H1 (cell line): Measurements from ENCODE around the gene PRAME. TPM values are rescaled to one million over a fixed set of nuclear protein-coding genes. Genes with fewer than 3 reads are reported as not detected.

Experiments used
- CTCF ChIA-PET: fragments of 300-600 bp; sonication (Branson Sonifier 250); formaldehyde crosslinking; loops from one replicate; lab custom pipeline; 2021; ENCODE audit not compliant: partially characterized antibody; lab: Charles Lee
- POLR2A ChIA-PET: fragments of 300-600 bp; sonication (Branson Sonifier 250); formaldehyde crosslinking; loops from one replicate; lab custom pipeline; 2021; ENCODE audit warnings: inconsistent platforms; ENCODE audit not compliant: partially characterized antibody; lab: Charles Lee
- DNase-seq, 2 experiments: peaks; one replicate each; pipeline versions ENCODE4 v3.0.0 to v3.0.0-alpha.2; 2010 to 2022; ENCODE audit warnings: low spot score in 2 of 2, low read depth in 1 of 2, mixed read lengths in 1 of 2
- FAIRE-seq: peaks from 2 replicates; lab custom pipeline; 2011; peaks lifted over from hg19 to GRCh38; lab: Jason Lieb, UNC
- H2AFZ ChIP-seq: 2 replicates; pipeline ENCODE4 v1.8.1; 2012; ENCODE audit warnings: low read length, inconsistent platforms
- H2AK5ac ChIP-seq: 2 replicates; pipeline ENCODE4 v1.6.1; 2013; ENCODE audit warnings: low read depth, low read length
- H2BK120ac ChIP-seq: replicated peaks from 2 replicates; pipeline ENCODE3; 2013; ENCODE audit warnings: low read depth, low read length, inconsistent platforms
- H2BK12ac ChIP-seq: 2 replicates; pipeline ENCODE4 v1.6.1; 2013; ENCODE audit warnings: low read depth, low read length
- H2BK15ac ChIP-seq: 2 replicates; pipeline ENCODE4 v1.6.1; 2013; ENCODE audit warnings: low read length
- H2BK20ac ChIP-seq: 2 replicates; pipeline ENCODE4 v1.6.1; 2013; ENCODE audit warnings: low read length
- H2BK5ac ChIP-seq: 2 replicates; pipeline ENCODE4 v1.6.1; 2013; ENCODE audit warnings: low read depth, low read length
- H3K14ac ChIP-seq: 2 replicates; pipeline ENCODE4 v1.6.1; 2013; ENCODE audit warnings: inconsistent platforms; ENCODE audit not compliant: insufficient read length
- H3K18ac ChIP-seq: 2 replicates; pipeline ENCODE4 v1.6.1; 2013; ENCODE audit warnings: low read length; ENCODE audit errors: extremely low read depth
- H3K23ac ChIP-seq: 2 replicates; pipeline ENCODE4 v1.6.1; 2013; ENCODE audit warnings: inconsistent platforms; ENCODE audit not compliant: insufficient read length
- H3K23me2 ChIP-seq: 2 replicates; pipeline ENCODE4 v1.6.1; 2013; ENCODE audit warnings: low read depth, low read length
- H3K27ac ChIP-seq: 2 replicates; pipeline ENCODE4 v1.6.1; 2011; ENCODE audit warnings: low read depth, low read length, inconsistent platforms
- H3K27me3 ChIP-seq, 4 experiments: replicated peaks in 1 of 4; 1 replicate in 1 of 4; 2 replicates in 3 of 4; pipeline versions ENCODE4 v1.6.1 to v1.8.1; 2011 to 2013; ENCODE audit warnings: low read length in 3 of 4, mild to moderate bottlenecking in 3 of 4, inconsistent platforms in 2 of 4, mixed read lengths in 2 of 4, moderate library complexity in 1 of 4; ENCODE audit not compliant: control insufficient read depth in 3 of 4, insufficient read depth in 3 of 4; ENCODE audit errors: extremely low read depth in 1 of 4
- H3K36me3 ChIP-seq, 4 experiments: 2 replicates each; pipeline versions ENCODE4 v1.6.1 to v1.8.1; 2011 to 2013; ENCODE audit warnings: mild to moderate bottlenecking in 4 of 4, low read length in 3 of 4, moderate library complexity in 2 of 4, control low read depth in 1 of 4, inconsistent platforms in 1 of 4; ENCODE audit not compliant: insufficient read depth in 4 of 4, control insufficient read depth in 2 of 4
- H3K4ac ChIP-seq: replicated peaks from 2 replicates; pipeline ENCODE3; 2013; ENCODE audit warnings: low read length, low read depth, mixed read lengths, inconsistent platforms; ENCODE audit not compliant: insufficient read length
- H3K4me1 ChIP-seq, 4 experiments: replicated peaks in 1 of 4; 1 replicate in 1 of 4; 2 replicates in 3 of 4; pipeline versions ENCODE4 v1.6.1 to v1.8.1; 2011 to 2013; ENCODE audit warnings: low read length in 3 of 4, inconsistent platforms in 2 of 4, mixed read lengths in 1 of 4; ENCODE audit not compliant: insufficient read depth in 4 of 4, control insufficient read depth in 3 of 4
- H3K4me2 ChIP-seq, 2 experiments: 2 replicates each; pipeline versions ENCODE4 v1.6.1 to v1.8.1; 2011 to 2013; ENCODE audit warnings: low read depth in 2 of 2, low read length in 2 of 2, control low read depth in 1 of 2, inconsistent platforms in 1 of 2, mild to moderate bottlenecking in 1 of 2; ENCODE audit not compliant: insufficient read depth in 1 of 2
- H3K4me3 ChIP-seq, 4 experiments: fragments of 200-600, 300-600 bp in 1 of 4; sonication (generic), shearing (Covaris generic), sonication (Bioruptor Twin) in 1 of 4; 2 replicates each; pipeline versions ENCODE4 v1.5.1 to v1.8.1; 2011 to 2016; ENCODE audit warnings: low read length in 4 of 4, low read depth in 3 of 4, control low read depth in 2 of 4, inconsistent platforms in 2 of 4, mild to moderate bottlenecking in 2 of 4, mixed read lengths in 1 of 4, moderate library complexity in 1 of 4; ENCODE audit not compliant: insufficient read depth in 2 of 4; ENCODE audit errors: extremely low read depth in 1 of 4
- H3K56ac ChIP-seq: replicated peaks from 2 replicates; pipeline ENCODE3; 2013; ENCODE audit warnings: low read depth, mild to moderate bottlenecking, mixed read lengths, low read length, inconsistent platforms; ENCODE audit not compliant: insufficient read length
- H3K79me1 ChIP-seq: 2 replicates; pipeline ENCODE4 v1.6.1; 2013; ENCODE audit warnings: low read depth, low read length, control low read depth
- H3K79me2 ChIP-seq, 2 experiments: 2 replicates each; pipeline versions ENCODE4 v1.6.1 to v1.8.1; 2012 to 2013; ENCODE audit warnings: low read length in 2 of 2, mild to moderate bottlenecking in 2 of 2, inconsistent platforms in 1 of 2; ENCODE audit not compliant: insufficient read depth in 2 of 2, control insufficient read depth in 1 of 2
- H3K9ac ChIP-seq, 4 experiments: replicated peaks in 1 of 4; 1 replicate in 1 of 4; 2 replicates in 3 of 4; pipeline versions ENCODE4 v1.6.1 to v1.8.1; 2011 to 2013; ENCODE audit warnings: low read depth in 3 of 4, low read length in 3 of 4, control low read depth in 2 of 4, mild to moderate bottlenecking in 2 of 4, moderate library complexity in 2 of 4, inconsistent platforms in 1 of 4; ENCODE audit errors: extremely low read depth in 1 of 4
- H3K9me3 ChIP-seq, 2 experiments: 2 replicates each; pipeline versions ENCODE4 v1.6.1 to v1.8.1; 2012 to 2013; ENCODE audit warnings: mild to moderate bottlenecking in 2 of 2, moderate library complexity in 2 of 2, control low read depth in 1 of 2, inconsistent platforms in 1 of 2, low read depth in 1 of 2, low read length in 1 of 2, mixed read lengths in 1 of 2; ENCODE audit not compliant: insufficient read depth in 2 of 2
- H4K20me1 ChIP-seq, 2 experiments: replicated peaks in 1 of 2; 2 replicates each; pipeline versions ENCODE3 to v1.8.1; 2011 to 2013; ENCODE audit warnings: inconsistent platforms in 2 of 2, low read length in 2 of 2, mild to moderate bottlenecking in 1 of 2; ENCODE audit not compliant: insufficient read depth in 2 of 2, control insufficient read depth in 1 of 2
- H4K5ac ChIP-seq: 2 replicates; pipeline ENCODE4 v1.6.1; 2013; ENCODE audit warnings: low read length, low read depth, mixed read lengths, inconsistent platforms; ENCODE audit not compliant: insufficient read length
- H4K8ac ChIP-seq: 2 replicates; pipeline ENCODE4 v1.8.0; 2013; ENCODE audit warnings: mild to moderate bottlenecking, moderate library complexity, low read length, inconsistent platforms; ENCODE audit not compliant: insufficient read depth; ENCODE audit errors: extremely low read depth
- H4K91ac ChIP-seq: replicated peaks from 2 replicates; pipeline ENCODE3; 2013; ENCODE audit warnings: low read length, mixed read lengths, inconsistent platforms; ENCODE audit not compliant: insufficient read length
- BACH1 ChIP-seq: IDR thresholded peaks from 2 replicates; pipeline ENCODE4 v1.6.1; 2012; ENCODE audit warnings: low read length, improper control_type of control experiment
- CBX8 ChIP-seq: fragments of 300-800, 300-1000 bp; sonication (generic); IDR thresholded peaks from 2 replicates; pipeline ENCODE4 v1.7.1; 2016; ENCODE audit warnings: low read depth, low read length, borderline replicate concordance
- CHD1 ChIP-seq: IDR thresholded peaks from 2 replicates; pipeline ENCODE4 v1.6.1; 2012; ENCODE audit warnings: low read depth, low read length, improper control_type of control experiment
- CTBP2 ChIP-seq: IDR thresholded peaks from 2 replicates; pipeline ENCODE4 v1.7.0; 2011; ENCODE audit warnings: borderline replicate concordance, mild to moderate bottlenecking, moderate library complexity, mixed read lengths, low read length; ENCODE audit not compliant: insufficient read depth, insufficient read length
- EZH2 ChIP-seq: fragments of 200-600 bp; sonication (generic); IDR thresholded peaks from 2 replicates; pipeline ENCODE4 v1.7.1; 2012; ENCODE audit warnings: low read depth, mild to moderate bottlenecking, moderate library complexity, low read length, inconsistent platforms; ENCODE audit not compliant: severe bottlenecking
- JUND ChIP-seq: IDR thresholded peaks from 2 replicates; pipeline ENCODE4 v1.6.1; 2011; ENCODE audit warnings: mild to moderate bottlenecking, improper control_type of control experiment, low read length
- KDM4A ChIP-seq: IDR thresholded peaks from one replicate; pipeline ENCODE4 v1.7.1; 2012; ENCODE audit warnings: low read depth, mild to moderate bottlenecking, moderate library complexity, low read length, inconsistent platforms; ENCODE audit not compliant: severe bottlenecking
- MAFK ChIP-seq: IDR thresholded peaks from 2 replicates; pipeline ENCODE4 v1.6.1; 2012; ENCODE audit warnings: low read depth, mild to moderate bottlenecking, improper control_type of control experiment, low read length
- NANOG ChIP-seq: IDR thresholded peaks from 2 replicates; pipeline ENCODE4 v1.6.1; 2011; ENCODE audit warnings: low read length, low read depth, mild to moderate bottlenecking, inconsistent platforms; ENCODE audit not compliant: insufficient read depth, poor library complexity, severe bottlenecking
- RAD21 ChIP-seq, 2 experiments: IDR thresholded peaks in 1 of 2; conservative IDR thresholded peaks in 1 of 2; 2 replicates each; pipeline ENCODE4 v1.6.1; 2011; ENCODE audit warnings: low read depth in 2 of 2, low read length in 2 of 2, improper control_type of control experiment in 1 of 2, inconsistent platforms in 1 of 2, mild to moderate bottlenecking in 1 of 2, moderate library complexity in 1 of 2
- RXRA ChIP-seq: IDR thresholded peaks from 2 replicates; pipeline ENCODE4 v1.6.1; 2011; ENCODE audit warnings: low read depth, mild to moderate bottlenecking, low read length, moderate library complexity; ENCODE audit not compliant: insufficient read depth
- TEAD4 ChIP-seq: IDR thresholded peaks from 2 replicates; pipeline ENCODE4 v1.6.1; 2012; ENCODE audit warnings: low read depth, low read length, inconsistent platforms, mixed read lengths
- polyA plus RNA-seq, 7 experiments: library from polyadenylated mRNA; depleted of rRNA in 3 of 7; stranded (reverse) in 5 of 7; unstranded in 2 of 7; fragments of >200 nt in 5 of 7; fragments of 200-250 nt in 2 of 7; gene quantifications; 1 replicate in 5 of 7; 2 replicates in 1 of 7; 4 replicates in 1 of 7; pipeline versions ENCODE4 v1.2.1 to v1.2.3, GENCODE V29; 2011 to 2013; ENCODE audit warnings: missing spikeins in 2 of 7, mixed read lengths in 2 of 7
- total RNA-seq: library from RNA; stranded (reverse); fragmentation: NEBNext Ultra II Directional; extraction: Animal tissue kit (Norgen Biotek cat#: 25700); gene quantifications from 2 replicates; pipeline ENCODE4 v1.2.1, GENCODE V29; 2021

PRAME gene
- total and polyA plus RNA-seq, 2 of the 8 experiments (the other 6 are each of a cell fraction or from before 2014, with no cell fraction given), result 0.15 to 1.1 TPM

GRCh38 chr22:22515890-22516289, 43.2 kb downstream of the PRAME start:
- no peaks in the 10 kb centered on the region; the same call in 1 of the 2 replicates for H3K23me2 ChIP-seq
- no peak overlapping the region for H3K23ac ChIP-seq
- no peak overlapping the region for H2BK120ac ChIP-seq
- FAIRE-seq (no peak), DNase-seq (no peak)
- H3K27me3 ChIP-seq, result peaks cover 2 to 43% (median 20%) of the 10 kb centered on the region in 4 experiments; a peak in 5 of 7 replicates
- H2BK12ac ChIP-seq, result no peak overlapping the region
- H3K79me1 ChIP-seq, result no peaks in the 10 kb centered on the region
- H2AK5ac ChIP-seq, result no peak overlapping the region
- H4K8ac ChIP-seq, result no peak overlapping the region; the same call in 1 of the 2 replicates
- no peak overlapping the region for H3K4me3 ChIP-seq
- no peak for TF ChIP-seq KDM4A
- TF ChIP-seq CBX8, result no peak
- no peak for TF ChIP-seq RXRA
- no peak for TF ChIP-seq NANOG
- TF ChIP-seq CHD1, result no peak
- TF ChIP-seq JUND, result no peak
- TF ChIP-seq MAFK, result no peak
- TF ChIP-seq BACH1, result no peak
- no peak for TF ChIP-seq RAD21 (IDR thresholded peaks at IDR 0.05 in 1 of 2, conservative IDR thresholded peaks at IDR 0.05 in 1 of 2; ENCODE audit: low read depth in 2 of 2, low read length in 2 of 2)
- no peak for TF ChIP-seq TEAD4
- TF ChIP-seq CTBP2, result no peak
- no peak for TF ChIP-seq EZH2
- H3K4me2 ChIP-seq, result no peak overlapping the region
- H3K18ac ChIP-seq, result no peak overlapping the region
- no peak overlapping the region for H4K5ac ChIP-seq
- H3K9ac ChIP-seq, result no peak overlapping the region
- H2AFZ ChIP-seq, result no peak overlapping the region
- no peaks in the 10 kb centered on the region for H3K36me3 ChIP-seq
- no peak overlapping the region for H4K91ac ChIP-seq
- H3K79me2 ChIP-seq, result no peaks in the 10 kb centered on the region
- no peaks in the 10 kb centered on the region for H4K20me1 ChIP-seq
- no peaks in the 10 kb centered on the region for H3K4me1 ChIP-seq
- H2BK15ac ChIP-seq, result no peak overlapping the region
- H2BK5ac ChIP-seq, result no peak overlapping the region
- no peak overlapping the region for H2BK20ac ChIP-seq
- H3K4ac ChIP-seq, result no peak overlapping the region
- H3K14ac ChIP-seq, result no peak overlapping the region
- peaks cover 0 to 8% of the 10 kb centered on the region in 2 experiments; a peak in 3 of 4 replicates for H3K9me3 ChIP-seq
- no peak overlapping the region for H3K56ac ChIP-seq
- no peak overlapping the region for H3K27ac ChIP-seq
- ChIA-PET CTCF (interaction anchor here (0.9 kb wide), 1 partner anchor 52 kb away, joined by 3 read pairs; no protein-coding TSS in a partner anchor), POLR2A (no interaction called here)
